IPS-15b (cell line): ENCODE measurements around the gene PHF10.

Experiments
- H3K27me3 ChIP-seq: one replicate; pipeline ENCODE4 v1.6.1; 2013; ENCODE audit warnings: low read length; ENCODE audit not compliant: control insufficient read depth, insufficient read depth
- H3K36me3 ChIP-seq: one replicate; pipeline ENCODE4 v1.6.1; 2013; ENCODE audit warnings: low read length; ENCODE audit not compliant: control insufficient read depth, insufficient read depth
- H3K4me1 ChIP-seq: one replicate; pipeline ENCODE4 v1.6.1; 2013; ENCODE audit warnings: mild to moderate bottlenecking, low read length; ENCODE audit not compliant: control insufficient read depth, insufficient read depth
- H3K4me3 ChIP-seq: one replicate; pipeline ENCODE4 v1.5.1; 2013; ENCODE audit warnings: low read depth, low read length
- H3K9ac ChIP-seq: one replicate; pipeline ENCODE4 v1.6.1; 2013; ENCODE audit warnings: low read depth, mild to moderate bottlenecking, low read length
- H3K9me3 ChIP-seq: one replicate; pipeline ENCODE4 v1.6.1; 2013; ENCODE audit warnings: mild to moderate bottlenecking, low read length; ENCODE audit not compliant: control insufficient read depth, insufficient read depth

Gene PHF10

DNA sequence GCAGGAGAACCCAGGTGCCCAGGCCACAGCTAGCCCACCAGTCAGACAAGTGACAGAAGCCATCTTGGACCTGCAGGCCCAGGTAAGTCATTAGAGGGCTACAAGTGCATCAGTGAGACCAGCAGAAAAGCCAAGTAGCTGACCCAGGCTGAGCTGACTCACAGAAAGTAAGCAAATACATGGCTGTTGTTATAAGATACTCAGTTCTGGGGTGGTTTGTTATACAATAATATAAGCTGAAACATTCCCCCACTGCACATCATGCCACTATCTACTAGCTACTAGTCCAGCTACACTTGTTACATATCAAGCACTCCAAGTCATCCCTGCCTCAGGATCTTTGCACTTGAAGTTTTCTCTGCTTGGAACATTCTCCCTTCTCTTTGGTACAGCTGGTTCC, 17.0 kb upstream of the PHF10 start:
- no peaks in the 10 kb centered on the region for H3K36me3 ChIP-seq
- H3K4me1 ChIP-seq = no peaks in the 10 kb centered on the region
- no peaks in the 10 kb centered on the region for H3K27me3 ChIP-seq
- no peaks in the 10 kb centered on the region for H3K9me3 ChIP-seq
- H3K9ac ChIP-seq = no peak overlapping the region
- no peak overlapping the region for H3K4me3 ChIP-seq

DNA sequence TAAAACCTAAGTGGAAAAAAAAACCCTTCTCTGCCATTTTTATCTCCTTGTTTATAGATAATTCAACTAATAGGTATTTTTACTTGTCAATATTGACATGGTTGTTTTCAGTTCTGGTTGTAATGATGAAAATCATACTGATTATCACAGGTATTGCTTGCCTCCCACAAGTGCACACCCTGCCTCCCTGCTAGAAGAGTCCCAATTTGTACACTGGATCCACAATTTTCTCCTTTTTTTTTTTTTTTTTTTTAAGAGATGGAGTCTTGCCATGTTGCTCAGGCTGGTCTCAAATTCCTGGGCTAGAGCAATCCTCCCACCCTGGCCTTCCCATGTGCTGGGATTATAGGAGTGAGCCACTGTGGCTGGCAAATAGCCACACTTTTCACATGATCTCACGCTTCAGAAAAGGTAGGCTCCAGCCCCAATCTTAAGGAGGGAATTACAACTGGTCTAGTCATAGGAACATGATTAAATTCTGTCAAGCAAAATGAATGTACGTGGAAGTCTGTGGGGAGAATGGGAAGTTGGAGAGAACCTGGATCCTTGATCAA, 14.8 kb upstream of the PHF10 start:
- Histone ChIP-seq H3K4me3 (no peak overlapping the region), H3K27me3 (no peaks in the 10 kb centered on the region), H3K4me1 (no peaks in the 10 kb centered on the region), H3K9me3 (no peaks in the 10 kb centered on the region), H3K9ac (no peak overlapping the region), H3K36me3 (no peaks in the 10 kb centered on the region)

DNA sequence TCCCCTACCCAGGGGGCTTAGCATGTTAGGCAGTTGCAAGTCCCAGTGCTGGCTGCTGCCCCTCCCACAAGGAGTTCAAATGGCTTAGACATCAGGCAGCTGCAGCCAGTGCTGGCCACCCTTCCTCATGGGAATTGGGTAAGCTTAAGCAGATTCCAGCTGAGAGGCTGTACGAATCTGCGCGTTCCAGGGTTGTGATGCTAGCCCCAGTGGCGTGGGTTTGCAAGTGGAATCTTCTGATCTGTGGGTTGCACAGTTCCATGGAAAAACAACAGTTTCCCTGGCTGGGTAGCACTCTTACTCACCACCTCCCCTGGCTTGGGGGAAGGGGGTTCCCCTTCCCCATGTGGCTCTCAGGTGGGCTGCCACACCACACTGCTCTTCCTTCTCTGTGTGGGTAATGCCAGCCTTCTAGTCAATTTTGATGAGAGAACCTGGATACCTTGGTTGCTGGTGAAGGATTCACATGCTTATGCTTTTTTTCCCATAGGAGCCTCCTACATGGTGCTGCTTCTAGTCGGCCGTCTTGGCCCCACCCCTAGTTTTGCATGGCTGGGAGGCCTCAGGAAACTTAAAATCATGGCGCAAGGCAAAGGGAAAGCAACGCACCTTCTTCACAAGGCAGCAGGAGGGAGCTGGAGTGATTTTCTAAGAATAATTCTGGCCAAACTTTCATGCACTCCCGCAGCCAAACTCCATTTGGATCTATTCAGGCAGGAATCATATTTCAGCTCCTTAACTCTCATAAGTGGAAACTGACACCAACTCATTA, 14.1 kb upstream of the PHF10 start:
- H3K36me3 ChIP-seq = no peaks in the 10 kb centered on the region
- no peak overlapping the region for H3K9ac ChIP-seq
- H3K4me1 ChIP-seq = no peaks in the 10 kb centered on the region
- no peaks in the 10 kb centered on the region for H3K27me3 ChIP-seq
- H3K9me3 ChIP-seq = no peaks in the 10 kb centered on the region
- H3K4me3 ChIP-seq = no peak overlapping the region

- no peaks in the 10 kb centered on the region for H3K9me3 ChIP-seq
- no peak overlapping the region for H3K4me3 ChIP-seq
- peaks cover 5% of the 10 kb centered on the region for H3K4me1 ChIP-seq
- H3K27me3 ChIP-seq = peaks cover 23% of the 10 kb centered on the region
- no peak overlapping the region for H3K9ac ChIP-seq
- no peaks in the 10 kb centered on the region for H3K36me3 ChIP-seq
These were observed 5.7 kb upstream of the PHF10 start for GRCh38 chr6:169729961-169730360.

GRCh38 chr6:169726963-169727362, 2.7 kb upstream of the PHF10 start:
- Histone ChIP-seq H3K4me1 (peaks cover 9% of the 10 kb centered on the region), H3K9ac (no peak overlapping the region), H3K9me3 (no peaks in the 10 kb centered on the region), H3K27me3 (peaks cover 35% of the 10 kb centered on the region), H3K4me3 (no peak overlapping the region), H3K36me3 (no peaks in the 10 kb centered on the region)

- Histone ChIP-seq H3K4me1 (peaks cover 9% of the 10 kb centered on the region), H3K9ac (no peak overlapping the region), H3K4me3 (no peak overlapping the region), H3K27me3 (peaks cover 36% of the 10 kb centered on the region), H3K9me3 (no peaks in the 10 kb centered on the region), H3K36me3 (no peaks in the 10 kb centered on the region)
These were observed 1.7 kb upstream of the PHF10 start for GRCh38 chr6:169726049-169726400.

DNA sequence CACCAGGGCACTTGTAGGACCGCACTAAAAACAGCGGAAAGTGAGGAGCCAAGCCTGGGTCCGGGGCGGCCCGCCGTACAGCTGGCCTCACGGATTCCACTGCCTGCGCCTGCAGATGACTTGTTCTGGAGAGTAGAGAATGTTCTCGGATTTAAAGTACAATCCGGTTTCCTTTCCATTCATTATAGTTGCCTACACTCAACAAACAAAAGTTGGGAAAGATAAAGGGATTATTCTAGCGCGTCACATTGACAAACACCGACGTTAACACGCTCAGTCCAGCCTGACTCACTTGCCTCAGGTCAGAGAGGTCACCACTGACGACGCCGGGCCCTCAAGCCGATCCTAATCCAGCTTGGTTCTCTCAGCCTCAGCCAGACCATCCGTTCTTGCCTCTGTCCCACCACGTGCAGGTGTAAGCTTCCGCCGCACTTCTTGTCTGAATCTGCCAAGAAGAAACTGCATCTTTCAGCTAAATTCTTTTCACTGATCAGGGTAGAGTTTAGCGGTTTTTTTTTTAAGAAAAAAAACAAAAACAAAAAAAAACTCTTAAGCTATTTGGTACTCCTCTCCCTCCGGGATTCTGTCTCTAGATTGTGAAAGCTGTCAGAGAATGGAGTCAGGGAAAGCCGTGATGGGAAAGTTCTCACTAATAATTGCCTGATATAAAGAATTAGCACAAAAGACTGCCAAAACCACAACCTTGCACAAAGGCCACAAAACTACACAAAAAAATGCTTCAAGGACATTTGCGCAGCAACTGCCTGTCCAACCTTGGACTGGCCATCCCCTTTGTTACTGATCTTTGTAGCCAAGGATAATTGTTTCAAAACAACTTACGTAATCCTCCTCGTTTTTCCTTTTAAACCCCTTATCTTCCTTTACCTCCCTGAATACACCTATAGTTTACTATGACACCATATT, 1.1 kb upstream of the PHF10 start:
- peaks cover 34% of the 10 kb centered on the region for H3K27me3 ChIP-seq
- peak overlapping the region; percentile 87 for H3K9ac ChIP-seq
- H3K4me3 ChIP-seq = peak overlapping the region; percentile 77
- peaks cover 9% of the 10 kb centered on the region for H3K4me1 ChIP-seq
- no peaks in the 10 kb centered on the region for H3K36me3 ChIP-seq
- H3K9me3 ChIP-seq = no peaks in the 10 kb centered on the region

DNA sequence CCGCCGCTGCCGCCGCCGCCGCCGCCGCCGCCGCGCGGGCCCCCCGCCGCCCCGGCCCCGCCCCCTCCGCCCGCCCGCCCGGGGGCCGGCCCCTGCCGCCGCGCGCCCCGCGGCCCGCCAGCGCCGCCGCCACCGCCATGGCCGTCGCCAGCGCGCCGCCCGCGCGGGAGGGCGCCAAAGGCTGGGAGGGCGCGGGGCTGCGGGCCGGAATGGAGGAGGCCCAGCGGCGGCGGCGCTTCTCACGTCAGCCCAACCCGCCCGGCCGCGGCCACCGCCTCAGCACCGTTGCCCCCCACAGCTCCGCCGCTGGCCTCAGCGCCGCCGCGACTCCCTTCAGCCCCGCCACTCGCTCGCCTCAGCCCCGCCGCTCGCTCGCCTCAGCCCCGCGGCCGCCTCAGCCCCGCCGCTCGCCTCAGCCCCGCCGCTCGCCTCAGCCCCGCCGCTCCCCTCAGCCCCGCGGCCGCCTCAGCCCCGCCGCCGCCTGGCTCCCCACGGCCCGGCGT, 258 bp downstream of the PHF10 start:
- Histone ChIP-seq H3K9ac (no peak overlapping the region), H3K27me3 (peaks cover 34% of the 10 kb centered on the region), H3K4me1 (peaks cover 9% of the 10 kb centered on the region), H3K4me3 (no peak overlapping the region), H3K36me3 (no peaks in the 10 kb centered on the region), H3K9me3 (no peaks in the 10 kb centered on the region)

GRCh38 chr6:169723200-169723909, 945 bp downstream of the PHF10 start:
- Histone ChIP-seq H3K36me3 (no peaks in the 10 kb centered on the region), H3K9me3 (no peaks in the 10 kb centered on the region), H3K9ac (no peak overlapping the region), H3K4me3 (peak overlapping the region; percentile 89), H3K4me1 (peaks cover 9% of the 10 kb centered on the region), H3K27me3 (peaks cover 34% of the 10 kb centered on the region)

DNA sequence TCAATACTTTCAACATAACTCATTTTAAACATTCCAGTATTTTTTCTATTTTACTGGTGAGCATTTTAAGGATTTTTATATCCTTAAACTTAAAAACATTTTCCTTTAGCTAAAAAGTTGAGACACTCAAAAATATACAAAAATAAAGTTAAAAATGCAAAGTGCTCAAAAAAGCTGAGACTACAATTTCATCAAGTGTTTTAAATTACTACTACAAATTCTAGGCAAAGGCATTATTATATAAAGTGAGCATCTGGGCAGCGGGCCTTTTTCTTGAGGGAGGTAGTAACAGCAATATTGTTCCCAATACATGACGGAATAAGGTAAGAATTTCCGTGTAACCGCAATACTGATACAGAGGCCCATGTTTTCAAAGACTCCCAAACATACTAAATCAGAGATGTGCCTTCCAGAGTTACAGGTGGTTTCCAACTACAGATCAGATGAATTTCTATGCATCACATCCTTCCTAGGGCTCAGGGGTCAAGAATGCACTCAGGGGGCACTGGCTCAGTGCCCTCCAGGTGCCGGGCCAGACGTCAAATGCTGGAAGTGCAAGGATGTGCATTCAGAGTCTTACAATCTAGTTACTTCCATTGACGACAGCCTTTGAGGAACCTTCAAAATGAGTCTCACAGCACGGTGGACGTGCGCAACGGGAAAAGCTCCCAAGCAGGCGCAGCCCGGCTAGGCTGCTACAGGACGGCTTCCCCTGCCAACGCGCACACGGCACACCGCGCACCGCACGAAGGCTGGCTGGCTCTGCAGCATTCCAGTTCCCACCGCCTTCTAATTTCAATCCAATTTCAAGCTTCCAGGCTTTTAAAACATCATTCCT, 1.7 kb downstream of the PHF10 start:
- H3K9me3 ChIP-seq = no peaks in the 10 kb centered on the region

More for the DNA sequence above, 1.7 kb downstream of the PHF10 start:
- Histone ChIP-seq H3K4me3 (peak overlapping the region; percentile 89), H3K9ac (peak overlapping the region; percentile 8), H3K4me1 (peaks cover 9% of the 10 kb centered on the region), H3K27me3 (peaks cover 31% of the 10 kb centered on the region), H3K36me3 (no peaks in the 10 kb centered on the region)
